Neural cell (in vitro differentiated cells): Measurements from ENCODE around the gene PRKAR1B. TPM values are rescaled to one million over a fixed set of nuclear protein-coding genes. Genes with fewer than 3 reads are reported as not detected.

Experiments
- H2AFZ ChIP-seq: fragments of 200-600, 300-800 bp; sonication (generic), shearing (Covaris generic); 2 replicates; pipeline ENCODE4 v1.6.0; 2014; ENCODE audit warnings: low read depth, mild to moderate bottlenecking, antibody characterized with exemption, low read length, moderate library complexity
- H3F3A ChIP-seq: fragments of 200-600 bp; shearing (Covaris generic); 2 replicates; pipeline ENCODE4 v1.6.1; 2016; ENCODE audit warnings: mild to moderate bottlenecking, moderate library complexity, mixed read lengths, antibody characterized with exemption, low read length; ENCODE audit not compliant: insufficient read depth, poor library complexity, severe bottlenecking
- H3K27ac ChIP-seq: fragments of 200-600, 300-800 bp; sonication (generic), shearing (Covaris generic); 2 replicates; pipeline ENCODE4 v1.5.1; 2014; ENCODE audit warnings: mild to moderate bottlenecking, low read length, moderate library complexity
- H3K27me3 ChIP-seq: fragments of 300-800, 200-600 bp; sonication (generic), shearing (Covaris generic); 2 replicates; pipeline ENCODE4 v1.6.0; 2014; ENCODE audit warnings: mild to moderate bottlenecking, low read depth, low read length, moderate library complexity; ENCODE audit not compliant: insufficient read depth
- H3K36me3 ChIP-seq: fragments of 300-800, 200-600 bp; sonication (generic), shearing (Covaris generic); 2 replicates; pipeline ENCODE4 v1.5.1; 2014; ENCODE audit warnings: mild to moderate bottlenecking, antibody characterized with exemption, low read length, moderate library complexity; ENCODE audit not compliant: insufficient read depth
- H3K4me2 ChIP-seq: fragments of 300-800, 200-600 bp; sonication (generic), shearing (Covaris generic); 2 replicates; pipeline ENCODE4 v1.6.0; 2014; ENCODE audit warnings: mild to moderate bottlenecking, low read length
- H3K4me3 ChIP-seq: fragments of 300-800, 200-600 bp; sonication (generic), shearing (Covaris generic); 2 replicates; pipeline ENCODE4 v1.5.1; 2014; ENCODE audit warnings: mild to moderate bottlenecking, low read length, moderate library complexity
- H3K79me2 ChIP-seq: fragments of 200-600 bp; shearing (Covaris generic); replicated peaks from 2 replicates; pipeline ENCODE4 v1.6.0; 2014; ENCODE audit warnings: mild to moderate bottlenecking, low read length, moderate library complexity; ENCODE audit not compliant: insufficient read depth
- H3K9ac ChIP-seq: fragments of 300-800, 200-600 bp; sonication (generic), shearing (Covaris generic); 2 replicates; pipeline ENCODE4 v1.6.1; 2016; ENCODE audit warnings: mild to moderate bottlenecking, low read length, mixed read lengths
- H3K9me2 ChIP-seq: fragments of 200-600 bp; shearing (Covaris generic); 2 replicates; pipeline ENCODE4 v1.6.1; 2016; ENCODE audit warnings: mild to moderate bottlenecking, low read length, mixed read lengths; ENCODE audit not compliant: insufficient read depth
- H3K9me3 ChIP-seq: fragments of 200-600, 300-800 bp; sonication (generic), shearing (Covaris generic); 2 replicates; pipeline ENCODE4 v1.6.1; 2016; ENCODE audit warnings: mild to moderate bottlenecking, mixed run types, low read length, moderate library complexity, mixed read lengths
- H4K20me1 ChIP-seq: fragments of 200-600 bp; shearing (Covaris generic); 2 replicates; pipeline ENCODE4 v1.6.1; 2016; ENCODE audit warnings: mild to moderate bottlenecking, mixed run types; ENCODE audit not compliant: insufficient read depth
- CTCF ChIP-seq: fragments of 450-650 bp; IDR thresholded peaks from 2 replicates; pipeline ENCODE4 v1.5.1; 2014; ENCODE audit warnings: antibody characterized with exemption, mild to moderate bottlenecking, moderate library complexity; ENCODE audit not compliant: poor library complexity, severe bottlenecking
- EP300 ChIP-seq: fragments of 450-650 bp; conservative IDR thresholded peaks from 2 replicates; pipeline ENCODE4 v1.6.1; 2014; ENCODE audit warnings: antibody characterized with exemption, mild to moderate bottlenecking, moderate library complexity; ENCODE audit not compliant: poor library complexity, severe bottlenecking
- EZH2 ChIP-seq: fragments of 200-600, 300-800 bp; shearing (Covaris generic), sonication (generic); IDR thresholded peaks from 2 replicates; pipeline ENCODE4 v1.6.1; 2014; ENCODE audit warnings: antibody characterized with exemption, low read length, borderline replicate concordance, mild to moderate bottlenecking; ENCODE audit not compliant: insufficient read depth, poor library complexity, severe bottlenecking
- SMC3 ChIP-seq: fragments of 450-650 bp; conservative IDR thresholded peaks from 2 replicates; pipeline ENCODE4 v1.6.1; 2014; ENCODE audit warnings: antibody characterized with exemption, mild to moderate bottlenecking, moderate library complexity; ENCODE audit not compliant: poor library complexity
- polyA plus RNA-seq: library from polyadenylated mRNA; depleted of rRNA; stranded (reverse); fragments of >200 nt; gene quantifications from 2 replicates; pipeline ENCODE4 v1.2.3, GENCODE V29; 2014
- TF ChIP-seq, protein P1 (sequence below): IDR thresholded peaks from 2 replicates; pipeline ENCODE4 v1.6.1; 2012; ENCODE audit warnings: borderline replicate concordance

Gene PRKAR1B
- polyA plus RNA-seq, 1 donor from 2014 or later: 38.6 TPM

- H2AFZ ChIP-seq: no peak overlapping the region
- no peak overlapping the region for H3K27ac ChIP-seq
- no peak overlapping the region for H3K4me2 ChIP-seq
- H4K20me1 ChIP-seq: no peaks in the 10 kb centered on the region
- no peaks in the 10 kb centered on the region for H3K79me2 ChIP-seq
- H3K36me3 ChIP-seq: no peaks in the 10 kb centered on the region
- H3K4me3 ChIP-seq: no peak overlapping the region
- no peaks in the 10 kb centered on the region for H3F3A ChIP-seq
- no peaks in the 10 kb centered on the region for H3K9me3 ChIP-seq
- no peaks in the 10 kb centered on the region for H3K9me2 ChIP-seq
- H3K9ac ChIP-seq: no peak overlapping the region
- no peaks in the 10 kb centered on the region for H3K27me3 ChIP-seq
- TF ChIP-seq SMC3: no peak
- no peak for TF ChIP-seq CTCF
- TF ChIP-seq EP300: no peak
- TF ChIP-seq EZH2: no peak
- TF ChIP-seq, protein P1, sequence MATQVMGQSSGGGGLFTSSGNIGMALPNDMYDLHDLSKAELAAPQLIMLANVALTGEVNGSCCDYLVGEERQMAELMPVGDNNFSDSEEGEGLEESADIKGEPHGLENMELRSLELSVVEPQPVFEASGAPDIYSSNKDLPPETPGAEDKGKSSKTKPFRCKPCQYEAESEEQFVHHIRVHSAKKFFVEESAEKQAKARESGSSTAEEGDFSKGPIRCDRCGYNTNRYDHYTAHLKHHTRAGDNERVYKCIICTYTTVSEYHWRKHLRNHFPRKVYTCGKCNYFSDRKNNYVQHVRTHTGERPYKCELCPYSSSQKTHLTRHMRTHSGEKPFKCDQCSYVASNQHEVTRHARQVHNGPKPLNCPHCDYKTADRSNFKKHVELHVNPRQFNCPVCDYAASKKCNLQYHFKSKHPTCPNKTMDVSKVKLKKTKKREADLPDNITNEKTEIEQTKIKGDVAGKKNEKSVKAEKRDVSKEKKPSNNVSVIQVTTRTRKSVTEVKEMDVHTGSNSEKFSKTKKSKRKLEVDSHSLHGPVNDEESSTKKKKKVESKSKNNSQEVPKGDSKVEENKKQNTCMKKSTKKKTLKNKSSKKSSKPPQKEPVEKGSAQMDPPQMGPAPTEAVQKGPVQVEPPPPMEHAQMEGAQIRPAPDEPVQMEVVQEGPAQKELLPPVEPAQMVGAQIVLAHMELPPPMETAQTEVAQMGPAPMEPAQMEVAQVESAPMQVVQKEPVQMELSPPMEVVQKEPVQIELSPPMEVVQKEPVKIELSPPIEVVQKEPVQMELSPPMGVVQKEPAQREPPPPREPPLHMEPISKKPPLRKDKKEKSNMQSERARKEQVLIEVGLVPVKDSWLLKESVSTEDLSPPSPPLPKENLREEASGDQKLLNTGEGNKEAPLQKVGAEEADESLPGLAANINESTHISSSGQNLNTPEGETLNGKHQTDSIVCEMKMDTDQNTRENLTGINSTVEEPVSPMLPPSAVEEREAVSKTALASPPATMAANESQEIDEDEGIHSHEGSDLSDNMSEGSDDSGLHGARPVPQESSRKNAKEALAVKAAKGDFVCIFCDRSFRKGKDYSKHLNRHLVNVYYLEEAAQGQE: no peak
Measured at GRCh38 chr7:664997-665735, 61.9 kb downstream of the PRKAR1B start.

GRCh38 chr7:664402-664775 lies 62.7 kb downstream of the PRKAR1B start:
- no peaks in the 10 kb centered on the region for H3K36me3 ChIP-seq
- H3K9me3 ChIP-seq: no peaks in the 10 kb centered on the region
- H3F3A ChIP-seq: no peaks in the 10 kb centered on the region
- H3K4me2 ChIP-seq: no peak overlapping the region
- H4K20me1 ChIP-seq: no peaks in the 10 kb centered on the region
- TF ChIP-seq CTCF (no peak), EZH2 (no peak)
- TF ChIP-seq, protein P1: no peak
- no peak overlapping the region for H3K27ac ChIP-seq
- H3K27me3 ChIP-seq: no peaks in the 10 kb centered on the region
- no peak overlapping the region for H3K4me3 ChIP-seq
- no peak overlapping the region for H3K9ac ChIP-seq
- no peaks in the 10 kb centered on the region for H3K79me2 ChIP-seq
- no peaks in the 10 kb centered on the region for H3K9me2 ChIP-seq
- no peak overlapping the region for H2AFZ ChIP-seq
